Kidney capillary endothelial cell (primary cell): ENCODE results near the gene ZNF385C.
"Not testable (repeated sequence)": the region's sequence is repeated elsewhere in the genome, so short reads cannot be mapped to it uniquely, and the experiment has no call there.

ENCODE experiments used
- DNase-seq: peaks from one replicate; pipeline ENCODE4 v3.0.0-alpha.2; 2018; ENCODE audit warnings: low spot score

The ZNF385C gene, protein sequence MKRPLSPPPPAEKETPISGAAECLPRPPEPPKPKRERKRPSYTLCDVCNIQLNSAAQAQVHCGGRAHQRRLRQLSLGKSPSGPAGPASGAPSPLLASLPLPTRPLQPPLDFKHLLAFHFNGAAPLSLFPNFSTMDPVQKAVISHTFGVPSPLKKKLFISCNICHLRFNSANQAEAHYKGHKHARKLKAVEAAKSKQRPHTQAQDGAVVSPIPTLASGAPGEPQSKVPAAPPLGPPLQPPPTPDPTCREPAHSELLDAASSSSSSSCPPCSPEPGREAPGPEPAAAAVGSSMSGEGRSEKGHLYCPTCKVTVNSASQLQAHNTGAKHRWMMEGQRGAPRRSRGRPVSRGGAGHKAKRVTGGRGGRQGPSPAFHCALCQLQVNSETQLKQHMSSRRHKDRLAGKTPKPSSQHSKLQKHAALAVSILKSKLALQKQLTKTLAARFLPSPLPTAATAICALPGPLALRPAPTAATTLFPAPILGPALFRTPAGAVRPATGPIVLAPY

DNA sequence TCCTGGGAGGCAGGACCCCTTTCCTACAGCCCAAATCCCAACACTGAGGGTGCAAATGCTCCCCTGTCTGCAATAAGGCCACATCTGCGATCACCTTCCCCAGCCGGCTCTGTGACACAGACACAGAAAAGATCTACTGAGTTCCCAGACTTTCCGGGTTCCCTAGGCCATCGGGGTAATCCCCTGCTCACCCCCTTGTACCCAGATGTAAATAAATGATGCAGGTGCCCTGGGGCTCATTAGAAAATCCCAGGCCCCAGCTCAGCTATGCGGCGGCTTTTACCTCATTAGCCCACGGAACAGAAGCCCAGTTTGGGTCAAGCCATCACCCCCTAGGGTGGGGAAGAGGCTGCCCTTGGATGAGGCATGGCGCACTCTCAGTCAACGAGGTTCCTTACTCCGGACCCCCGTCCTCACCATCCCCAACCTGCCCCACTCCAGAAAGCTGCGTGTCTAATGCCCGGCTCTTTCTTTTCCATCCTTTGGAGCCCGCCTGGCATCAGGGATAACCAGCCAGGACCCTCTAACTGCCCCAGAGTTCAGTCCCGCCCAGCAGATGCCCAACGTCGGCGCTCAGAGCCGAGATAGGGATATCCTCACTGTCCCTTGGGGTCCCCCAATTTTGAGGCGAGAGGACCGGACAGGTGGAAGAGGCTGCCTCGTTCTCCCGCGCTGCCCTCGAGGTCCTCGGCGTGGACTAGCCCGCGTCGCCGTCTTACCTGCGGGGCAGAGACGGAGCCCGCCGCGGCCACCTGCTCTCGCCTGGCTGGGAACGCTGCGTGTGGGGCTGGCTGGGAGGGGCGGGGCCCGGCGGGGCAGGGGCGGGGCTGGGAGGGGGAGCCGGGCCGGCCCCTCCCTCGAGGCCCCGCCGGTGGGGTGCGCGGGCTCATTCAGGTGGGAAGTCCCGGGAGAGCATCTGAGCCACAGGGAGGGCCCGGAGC lies at the start of gene ZNF385C:
Gene ZNF385C, minus strand, starts transcription at position 783 of the 941 bp plus-strand sequence. CDS start 35,417 bp downstream, outside the sequence.
- DNase-seq, result no peak

DNA sequence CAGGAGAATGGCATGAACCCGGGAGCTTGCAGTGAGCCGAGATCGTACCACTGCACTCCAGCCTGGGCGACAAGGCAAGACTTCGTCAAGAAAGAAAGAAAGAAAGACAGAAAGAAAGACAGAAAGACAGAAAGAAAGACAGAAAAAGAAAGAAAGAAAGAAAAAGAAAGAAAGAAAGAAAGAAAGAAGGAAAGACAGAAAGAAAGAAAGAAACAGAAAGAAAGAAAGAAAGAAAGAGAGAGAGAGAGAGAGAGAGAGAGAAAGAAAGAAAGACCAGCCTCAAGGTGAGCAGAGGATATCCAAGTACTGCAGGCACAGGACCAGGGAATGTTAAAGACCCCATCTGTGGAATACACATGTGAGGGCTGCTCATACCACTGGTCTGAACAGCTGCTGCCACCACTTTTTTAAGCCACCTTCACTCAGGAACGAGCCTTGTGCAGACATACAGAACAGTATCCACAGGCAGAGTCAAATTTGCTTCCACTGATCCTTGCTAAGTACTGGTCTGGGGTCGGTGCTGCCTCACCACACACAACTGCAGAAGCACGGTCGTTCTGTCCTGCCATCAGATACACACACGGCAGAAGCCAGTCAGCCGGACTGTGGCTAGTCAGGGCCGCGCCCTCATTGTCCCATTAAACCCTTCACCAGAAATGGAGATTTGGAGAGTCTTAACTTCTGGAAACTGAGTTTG lies 48.8 kb upstream of the ZNF385C start:
- DNase-seq, result no peak

DNA sequence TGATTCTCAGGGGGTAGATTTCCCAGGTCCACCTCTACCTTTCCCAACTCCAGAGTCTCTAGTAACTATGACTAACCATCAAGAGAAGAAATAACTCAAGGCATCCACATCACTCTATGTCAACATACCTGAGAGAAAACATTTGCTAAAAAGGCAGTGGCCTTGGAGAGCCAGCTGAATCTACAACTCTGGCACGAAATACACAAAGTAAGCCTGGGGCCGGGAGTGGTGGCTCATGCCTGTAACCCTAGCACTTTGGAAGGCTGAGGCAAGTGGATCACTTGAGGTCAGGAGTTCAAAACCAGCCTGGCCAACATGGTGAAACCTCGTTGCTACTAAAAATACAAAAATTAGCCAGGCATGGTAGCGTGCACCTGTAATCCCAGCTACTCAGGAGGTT lies 44.9 kb upstream of the ZNF385C start:
- DNase-seq, result not testable (repeated sequence)

DNA sequence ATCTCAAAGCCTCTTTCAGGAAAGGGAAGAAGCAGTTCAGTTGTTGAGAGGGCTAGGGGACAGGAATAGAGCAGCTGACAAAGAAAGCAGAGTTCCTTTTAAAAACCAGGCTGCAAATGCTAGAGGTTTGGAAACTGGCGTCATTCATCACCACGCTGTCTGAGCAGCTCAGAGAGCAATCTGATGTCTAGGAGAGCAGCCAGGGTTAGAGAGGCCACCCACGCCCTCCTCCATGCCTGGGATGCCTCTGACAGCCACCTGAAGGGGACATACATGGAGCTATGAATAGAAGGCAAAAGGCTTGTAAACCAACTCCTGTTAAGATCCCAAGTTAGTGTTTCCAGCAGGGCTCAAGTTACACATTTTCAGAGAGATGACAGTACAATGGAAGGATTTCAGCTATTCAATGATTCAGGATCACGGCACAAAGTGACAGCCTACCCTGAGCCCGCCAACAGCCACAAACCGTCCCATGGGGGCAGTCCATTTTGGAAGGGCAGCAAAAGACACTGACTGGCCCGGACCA lies 44.2 kb upstream of the ZNF385C start:
- DNase-seq, result no peak

DNA sequence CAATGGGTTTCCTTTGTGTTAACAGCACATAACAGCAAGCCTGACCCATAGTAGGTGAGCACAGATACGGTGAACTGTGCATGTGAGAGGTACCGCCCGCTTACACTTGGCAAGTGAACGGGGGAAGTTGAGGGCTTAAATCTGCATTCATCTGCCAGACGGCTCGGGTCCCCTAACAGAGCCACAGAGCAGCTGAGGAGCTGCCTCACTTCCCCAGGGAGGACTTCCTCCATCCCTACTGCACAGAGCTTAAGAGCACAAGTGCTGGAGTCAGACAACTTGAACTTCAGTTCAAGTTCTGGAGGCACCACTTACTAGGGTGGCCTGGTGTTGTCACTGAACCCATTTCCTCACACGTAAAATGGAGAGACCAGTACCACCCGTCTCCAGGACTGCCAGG lies 43.1 kb upstream of the ZNF385C start:
- no peak for DNase-seq

DNA sequence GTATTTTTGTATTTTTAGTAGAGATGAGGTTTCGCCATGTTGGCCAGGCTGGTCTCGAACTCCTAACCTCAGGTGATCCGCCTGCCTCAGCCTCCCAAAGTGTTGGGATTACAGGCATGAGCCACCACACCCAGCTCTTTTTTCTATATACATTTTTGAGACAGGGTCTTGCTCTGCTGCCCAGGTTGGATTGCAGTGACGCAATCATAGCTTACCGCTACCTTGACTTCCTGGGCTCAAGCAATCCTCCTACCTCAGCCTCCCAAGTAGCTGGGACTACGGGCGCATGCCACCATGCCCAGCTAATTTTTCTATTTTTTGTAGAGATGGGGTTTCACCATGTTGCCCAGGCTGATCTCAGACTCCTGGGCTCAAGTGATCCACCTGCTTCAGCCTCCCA lies 42.4 kb upstream of the ZNF385C start:
- not testable (repeated sequence) for DNase-seq

DNA sequence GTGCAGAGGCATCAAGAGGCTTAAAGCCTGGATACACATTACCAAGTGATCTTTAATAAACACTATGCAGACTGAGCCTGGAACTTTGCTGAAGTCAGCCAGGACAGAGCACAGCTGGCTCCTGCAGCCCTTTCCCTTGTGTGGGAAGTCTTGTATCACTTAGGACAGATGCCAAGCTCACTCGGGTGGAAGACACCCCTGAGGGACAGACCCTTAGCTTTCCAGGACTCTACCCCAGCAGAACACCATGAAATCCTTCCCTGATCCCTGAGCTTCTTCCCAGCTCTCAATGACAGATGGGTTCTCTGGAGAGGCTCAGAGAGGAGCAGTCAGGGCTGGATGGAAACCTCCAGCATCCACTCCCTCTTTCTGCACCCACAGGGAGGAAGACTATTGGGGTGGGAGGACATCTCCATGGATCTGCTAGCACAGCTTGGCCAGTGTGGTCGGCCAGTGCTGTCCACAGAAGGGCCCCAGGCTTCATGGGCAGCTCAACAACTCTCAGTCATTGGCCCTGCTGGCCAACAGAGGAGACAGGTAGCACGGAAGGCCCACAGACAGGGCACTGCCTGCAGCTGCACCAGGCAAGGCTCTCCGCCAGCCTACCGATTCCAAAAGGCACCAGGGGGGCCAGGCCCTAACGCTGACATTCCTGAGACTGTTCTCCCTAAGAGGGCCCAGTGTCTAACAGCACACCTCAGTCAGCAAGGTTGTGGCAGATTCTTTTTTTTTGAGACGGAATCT lies 40.6 kb upstream of the ZNF385C start:
- DNase-seq, result no peak

DNA sequence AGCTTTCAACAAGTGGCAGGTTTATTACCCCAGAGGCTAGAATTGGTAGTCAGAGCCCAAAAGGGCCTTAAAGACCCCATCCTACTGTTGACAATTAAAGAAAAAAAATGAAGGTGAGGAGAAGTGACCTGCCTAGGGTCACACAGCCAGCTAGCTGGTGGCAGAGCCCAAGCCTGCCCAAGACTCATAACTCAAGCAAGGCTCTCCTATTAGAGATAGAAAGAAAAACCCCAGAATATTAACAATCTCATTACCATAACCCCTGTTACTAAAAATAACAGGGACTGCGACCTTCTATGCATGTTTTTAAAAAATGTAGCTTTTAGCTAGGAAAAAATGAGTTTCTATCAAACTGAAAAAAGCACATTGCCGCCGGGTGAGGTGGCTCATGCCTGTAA lies 38.4 kb upstream of the ZNF385C start:
- no peak for DNase-seq

DNA sequence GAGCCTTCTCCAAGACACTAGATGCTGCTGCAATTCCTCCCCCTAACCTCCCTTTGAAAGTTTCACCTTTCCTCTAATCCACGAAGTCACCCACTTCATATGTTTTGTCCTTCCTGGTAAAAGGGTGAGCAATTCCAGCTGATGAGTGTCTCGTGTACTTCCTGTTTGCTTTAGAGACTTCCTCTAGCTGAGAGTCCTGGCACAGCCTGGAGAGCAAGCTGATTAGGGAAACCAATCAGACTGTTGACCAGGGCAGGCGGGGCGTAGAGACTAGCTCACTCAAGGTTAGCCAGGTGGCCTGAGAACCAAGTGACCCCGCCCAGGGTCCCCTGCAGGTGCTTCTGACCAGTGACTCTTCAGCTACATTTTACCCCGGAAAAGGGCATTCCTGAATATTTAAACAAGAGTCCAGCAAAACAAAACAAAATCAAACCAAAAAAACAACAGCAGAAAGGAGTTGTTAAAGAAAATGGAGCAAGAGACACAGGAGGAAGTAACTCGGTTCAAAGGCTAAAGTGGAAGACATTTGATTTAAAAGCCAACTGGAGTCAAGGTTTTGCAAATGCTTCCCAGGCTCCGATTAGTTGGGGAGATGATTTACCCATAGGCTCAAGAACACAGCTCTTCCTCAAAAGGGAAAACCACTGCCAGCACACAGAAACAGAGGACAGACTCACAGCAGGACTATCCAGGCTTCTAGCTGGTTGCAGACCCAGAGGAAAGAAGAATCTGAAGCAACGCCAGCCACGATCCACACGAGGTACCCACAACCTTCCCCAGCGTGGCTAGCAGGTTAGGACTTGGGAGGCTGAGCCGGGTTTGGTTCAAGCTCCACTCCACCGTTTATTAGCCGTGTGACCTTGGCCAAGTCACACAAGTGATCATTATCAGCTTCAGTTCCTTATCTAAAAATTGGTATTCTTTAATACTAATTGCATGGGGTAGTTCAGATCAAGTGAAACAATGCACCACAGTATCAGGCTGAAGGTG lies 37.7 kb upstream of the ZNF385C start:
- DNase-seq, result peak; percentile 92

DNA sequence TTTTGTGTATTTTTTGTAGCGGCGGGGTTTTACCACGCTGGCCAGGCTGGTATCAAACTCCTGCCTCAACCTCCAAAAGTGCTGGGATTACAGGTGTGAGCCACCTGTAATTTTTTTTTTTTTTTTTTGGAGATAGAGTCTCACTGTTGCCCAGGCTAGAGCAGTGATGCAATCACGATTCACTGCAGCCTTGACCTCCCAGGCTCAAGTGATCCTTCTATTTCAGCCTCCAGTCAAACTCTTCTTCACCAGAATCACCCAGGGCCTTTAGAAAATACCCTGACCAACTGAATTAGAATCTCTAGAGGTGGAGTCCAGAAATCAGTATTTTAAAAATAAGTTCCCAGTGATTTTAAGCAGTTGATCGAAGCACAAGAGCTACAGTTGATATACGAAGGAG lies 36.9 kb upstream of the ZNF385C start:
- DNase-seq, result no peak

DNA sequence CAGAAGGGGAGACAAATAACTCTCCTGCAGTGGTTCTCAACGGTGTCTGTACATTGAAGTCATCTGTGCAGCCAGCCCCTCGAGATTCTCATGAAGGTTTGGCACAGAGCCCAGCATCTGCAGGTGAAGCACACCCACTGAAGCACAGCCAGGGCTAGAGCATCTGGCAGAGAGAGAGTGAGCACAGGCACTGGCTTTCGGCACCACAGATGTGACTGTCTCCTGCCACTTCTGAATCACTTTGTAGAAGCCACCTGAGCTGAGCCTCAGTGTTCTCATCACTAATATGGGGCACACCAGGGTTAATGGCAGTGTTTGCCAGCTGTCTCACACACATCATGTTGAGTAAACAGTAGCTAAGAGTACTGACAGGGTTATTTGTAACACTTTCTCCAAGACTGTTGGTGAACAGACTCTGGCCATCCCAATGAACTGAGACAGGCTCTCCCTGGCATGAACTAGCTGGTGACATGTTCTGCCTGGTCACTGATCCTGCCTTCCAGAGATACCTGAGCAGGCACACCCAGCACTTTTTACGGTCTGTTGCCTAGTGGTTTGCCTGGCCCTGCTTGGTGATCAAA lies 35.3 kb upstream of the ZNF385C start:
- no peak for DNase-seq

DNA sequence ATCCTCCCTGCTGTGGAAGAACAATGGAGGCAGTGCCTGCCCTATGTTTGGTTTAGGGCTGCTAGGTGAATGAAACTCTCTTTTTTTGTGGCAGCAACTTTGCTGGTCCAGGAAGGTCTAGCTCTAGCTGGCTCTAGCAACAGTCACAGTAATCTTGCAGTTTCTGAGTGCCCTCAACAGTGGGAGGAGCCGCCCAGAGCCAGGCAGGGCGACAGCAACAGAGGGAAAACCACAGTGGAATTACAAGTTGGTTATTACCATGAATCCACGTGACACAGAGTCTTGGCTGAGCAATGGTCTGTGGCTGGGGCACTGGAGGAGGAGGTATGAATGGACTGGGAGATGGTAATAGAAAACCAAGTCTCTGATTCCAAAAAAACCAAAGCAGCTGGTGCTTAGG lies 34.7 kb upstream of the ZNF385C start:
- no peak for DNase-seq

DNA sequence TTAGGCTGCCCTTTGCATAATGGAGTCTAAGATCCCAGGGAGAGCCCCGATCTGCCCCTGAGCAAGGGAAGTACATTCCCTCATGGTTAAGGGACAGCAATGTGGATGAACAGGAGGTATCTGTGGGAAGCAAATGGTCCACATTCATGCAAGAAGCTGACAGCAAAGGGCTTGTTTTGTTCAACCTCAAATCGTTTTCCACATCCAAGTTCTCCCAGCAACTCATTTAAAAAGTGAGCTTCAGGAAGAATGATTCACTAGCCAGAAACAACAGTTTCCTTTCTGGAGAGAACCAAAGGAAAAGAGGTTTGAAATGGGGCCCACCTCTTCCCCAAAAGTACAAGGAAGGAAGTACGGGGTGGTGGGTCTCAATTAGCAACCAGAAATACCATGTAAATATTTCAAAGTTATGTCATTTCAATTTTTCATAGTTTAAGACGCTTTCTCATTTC lies 33.7 kb upstream of the ZNF385C start:
- peak; percentile 78 for DNase-seq

DNA sequence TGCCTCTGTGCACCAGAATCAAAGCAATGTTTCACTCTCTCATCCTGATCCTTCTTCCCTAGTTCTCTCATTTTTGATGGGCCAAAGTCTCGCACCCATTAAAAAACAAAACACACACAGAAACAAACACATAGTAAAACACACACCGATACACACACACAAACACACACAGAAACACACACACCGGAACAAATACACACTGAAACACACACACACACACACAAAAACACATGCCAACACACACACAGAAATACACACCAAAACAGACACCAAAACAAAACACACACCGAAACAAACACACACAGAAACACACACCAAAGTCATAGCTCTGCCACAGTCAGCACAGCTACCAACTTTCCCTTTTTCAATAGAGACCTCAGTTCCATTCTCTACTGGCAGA lies 33.0 kb upstream of the ZNF385C start:
- DNase-seq, result no peak

DNA sequence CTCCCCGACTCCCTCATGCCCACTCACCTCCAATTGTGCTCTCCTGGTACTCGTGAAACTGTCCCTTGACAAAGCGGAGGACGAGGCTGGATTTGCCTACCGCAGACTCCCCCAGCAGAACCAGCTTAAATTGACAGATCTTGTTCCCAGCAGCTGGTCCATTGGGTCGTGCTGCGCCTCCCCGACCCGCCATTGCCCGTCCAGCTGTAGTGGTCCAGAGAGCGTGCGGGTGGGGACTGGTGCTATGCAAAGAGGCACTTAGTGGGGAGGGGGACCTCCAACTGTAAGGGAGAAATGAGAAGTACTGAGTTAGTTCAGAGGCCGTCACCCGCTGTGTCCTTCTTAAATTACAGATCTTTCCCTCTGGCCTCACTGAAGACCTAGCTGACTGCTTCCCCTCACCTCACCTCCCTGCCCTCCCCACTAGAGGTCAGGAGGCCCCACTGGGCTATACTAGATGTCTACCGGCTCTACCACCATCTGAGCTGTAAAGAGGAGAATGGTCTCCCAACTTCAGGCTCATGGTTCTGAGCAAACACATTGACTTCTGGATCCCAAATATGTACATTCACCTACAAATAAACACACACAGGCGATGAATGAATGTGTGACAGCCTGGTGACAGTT lies 32.1 kb upstream of the ZNF385C start:
- no peak for DNase-seq

DNA sequence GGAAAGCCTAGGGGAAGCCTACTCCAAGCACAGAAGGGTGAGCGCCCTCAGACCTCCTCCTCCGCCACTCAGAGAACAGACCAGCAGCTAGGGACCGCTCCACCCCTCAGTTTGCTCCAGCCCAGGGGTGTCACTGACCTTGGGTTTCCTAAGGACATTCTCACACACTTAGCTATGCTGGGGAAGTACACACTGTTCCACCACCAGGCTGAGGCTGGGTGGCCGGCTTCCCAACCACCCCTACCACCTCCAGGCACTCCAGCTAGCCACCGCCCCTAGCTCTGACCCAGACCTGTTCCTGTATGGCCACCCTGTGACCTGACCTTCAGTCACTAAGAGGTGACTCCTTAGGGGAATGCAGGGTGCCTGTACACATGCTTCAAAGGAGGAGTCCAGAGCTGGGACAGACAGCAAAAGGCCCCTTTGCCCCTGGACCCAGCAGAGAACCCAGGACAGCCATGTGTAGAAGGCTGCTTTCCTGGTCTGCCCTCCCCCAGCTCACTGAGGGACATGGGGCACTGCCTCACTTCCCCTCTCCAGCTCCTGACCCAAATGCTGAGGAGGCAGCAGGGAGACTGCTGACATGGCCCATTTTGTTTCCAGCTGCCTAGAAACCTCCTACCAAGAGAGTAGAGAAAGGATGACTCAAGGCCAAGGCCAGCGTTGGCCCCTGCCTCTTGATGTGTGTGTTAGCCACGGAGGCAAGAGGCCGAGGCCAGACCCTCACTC lies 31.0 kb upstream of the ZNF385C start:
- no peak for DNase-seq

DNA sequence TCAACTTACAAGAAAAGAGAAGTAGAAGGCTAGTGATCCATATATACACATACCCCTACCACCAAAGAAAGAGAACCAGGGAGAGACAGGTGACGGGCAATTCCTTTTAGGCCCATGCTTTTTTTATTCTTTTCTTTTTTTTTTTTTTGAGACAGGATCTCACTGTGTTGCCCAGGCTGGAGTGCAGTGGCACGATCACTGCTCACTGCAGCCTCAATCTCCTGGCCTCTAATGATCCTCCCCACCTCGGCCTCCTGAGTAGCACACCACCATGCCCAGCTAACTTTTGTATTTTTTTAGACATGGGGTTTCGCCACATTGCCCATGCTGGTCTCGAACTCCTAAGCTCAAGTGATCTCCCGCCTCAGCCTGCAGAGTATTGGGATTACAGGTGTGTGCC lies 29.1 kb upstream of the ZNF385C start:
- no peak for DNase-seq

DNA sequence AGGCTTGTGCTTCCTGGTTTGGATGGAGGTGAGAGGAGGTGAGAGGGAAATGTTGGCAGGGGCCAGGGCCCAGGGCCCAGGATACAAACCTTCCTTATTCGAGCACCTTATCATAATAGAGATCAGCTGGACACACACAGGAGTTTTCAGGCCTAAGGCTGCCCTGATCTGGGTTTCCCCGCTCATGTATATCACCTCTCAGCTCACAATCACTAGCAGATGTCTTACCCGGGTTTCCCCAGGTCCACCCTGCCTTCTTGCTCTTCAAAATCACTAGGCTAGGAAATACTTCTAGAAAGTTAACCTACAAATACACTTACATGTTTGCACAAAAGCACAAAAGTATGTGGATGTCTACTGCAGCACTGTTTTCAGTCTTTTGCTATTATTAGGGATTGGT lies 28.6 kb upstream of the ZNF385C start:
- no peak for DNase-seq
